SK-N-SH (cell line): ENCODE measurements around the gene GUCY2F. TPM values are rescaled to one million over a fixed set of nuclear protein-coding genes. Genes with fewer than 3 reads are reported as not detected.

Experiments
- CTCF ChIA-PET: fragments of 300-600, 350-600 bp; formaldehyde crosslinking; extraction: SDS; loops from one replicate; lab custom pipeline; 2021; lab: Yijun Ruan, JAX
- POLR2A ChIA-PET: fragments of 350-600 bp; sonication (Branson Sonifier 250); formaldehyde crosslinking; extraction: SDS; loops from one replicate; lab custom pipeline; 2020; ENCODE audit warnings: antibody characterized with exemption, inconsistent platforms; lab: Yijun Ruan, JAX
- DNase-seq: peaks from one replicate; pipeline ENCODE4 v3.0.0; 2012
- H2AFZ ChIP-seq: fragments of 200-600 bp; sonication (generic); 2 replicates; pipeline ENCODE4 v1.8.1; 2016; ENCODE audit warnings: antibody characterized with exemption, mild to moderate bottlenecking, low read depth
- H3F3A ChIP-seq: fragments of 200-600 bp; sonication (generic); replicated peaks from 2 replicates; pipeline ENCODE3; 2016; ENCODE audit warnings: antibody characterized with exemption, mild to moderate bottlenecking; ENCODE audit not compliant: insufficient read depth
- H3K27ac ChIP-seq, 2 experiments: fragments of 200-500 bp in 1 of 2; fragments of 200-600 bp in 1 of 2; sonication (Bioruptor generic) in 1 of 2; sonication (generic), shearing (Covaris generic) in 1 of 2; 2 replicates each; pipeline versions ENCODE4 v1.5.1 to v1.6.1; 2014 to 2016; ENCODE audit warnings: low read depth in 2 of 2, inconsistent platforms in 1 of 2, low read length in 1 of 2, mild to moderate bottlenecking in 1 of 2, mixed read lengths in 1 of 2
- H3K27me3 ChIP-seq: fragments of 200-600 bp; sonication (generic), shearing (Covaris generic); 2 replicates; pipeline ENCODE4 v1.6.1; 2016; ENCODE audit warnings: mixed run types; ENCODE audit not compliant: insufficient read depth
- H3K36me3 ChIP-seq, 2 experiments: fragments of 200-500 bp in 1 of 2; fragments of 200-600 bp in 1 of 2; sonication (Bioruptor generic) in 1 of 2; sonication (generic) in 1 of 2; replicated peaks in 1 of 2; 2 replicates each; pipeline versions ENCODE3 to v1.5.1; 2014 to 2016; ENCODE audit warnings: low read length in 1 of 2, mild to moderate bottlenecking in 1 of 2; ENCODE audit not compliant: insufficient read depth in 2 of 2, control insufficient read depth in 1 of 2
- H3K4me1 ChIP-seq, 2 experiments: fragments of 200-500 bp in 1 of 2; fragments of 200-600 bp in 1 of 2; sonication (Bioruptor generic) in 1 of 2; sonication (generic), shearing (Covaris generic) in 1 of 2; 2 replicates each; pipeline versions ENCODE4 v1.5.1 to v1.6.1; 2014 to 2016; ENCODE audit warnings: low read depth in 1 of 2, low read length in 1 of 2, mixed run types in 1 of 2; ENCODE audit not compliant: insufficient read depth in 2 of 2, control insufficient read depth in 1 of 2
- H3K4me2 ChIP-seq: fragments of 200-600 bp; sonication (generic), shearing (Covaris generic); 2 replicates; pipeline ENCODE4 v1.6.1; 2017; ENCODE audit warnings: mixed run types
- H3K4me3 ChIP-seq, 2 experiments: fragments of 200-500 bp in 1 of 2; fragments of 200-600 bp in 1 of 2; sonication (Bioruptor generic) in 1 of 2; sonication (generic), shearing (Covaris generic) in 1 of 2; 2 replicates each; pipeline versions ENCODE4 v1.5.1 to v1.8.1; 2014 to 2016; ENCODE audit warnings: low read depth in 2 of 2, inconsistent platforms in 1 of 2, low read length in 1 of 2, mild to moderate bottlenecking in 1 of 2, mixed read lengths in 1 of 2, moderate library complexity in 1 of 2
- H3K79me2 ChIP-seq: fragments of 200-600 bp; sonication (generic); 2 replicates; pipeline ENCODE4 v1.8.1; 2017; ENCODE audit warnings: mild to moderate bottlenecking; ENCODE audit not compliant: insufficient read depth
- H3K9ac ChIP-seq: fragments of 200-600 bp; sonication (generic); 2 replicates; pipeline ENCODE4 v1.6.1; 2017; ENCODE audit warnings: mixed run types
- H3K9me2 ChIP-seq: fragments of 200-600 bp; sonication (generic); 2 replicates; pipeline ENCODE4 v1.6.1; 2017; ENCODE audit warnings: mixed run types
- H3K9me3 ChIP-seq: fragments of 200-600 bp; sonication (generic); 2 replicates; pipeline ENCODE4 v1.6.1; 2017; ENCODE audit warnings: mixed run types, mild to moderate bottlenecking, moderate library complexity
- H4K20me1 ChIP-seq: fragments of 200-600 bp; sonication (generic); 2 replicates; pipeline ENCODE4 v1.6.1; 2017; ENCODE audit warnings: mild to moderate bottlenecking, mixed run types; ENCODE audit not compliant: insufficient read depth
- ELF1 ChIP-seq: IDR thresholded peaks from 2 replicates; pipeline ENCODE4 v1.4.0; 2012
- EP300 ChIP-seq, 2 experiments: IDR thresholded peaks; 2 replicates each; pipeline versions ENCODE4 v1.4.0 to v1.6.1; 2012; ENCODE audit warnings: borderline replicate concordance in 1 of 2, low read depth in 1 of 2, low read length in 1 of 2
- EZH2phosphoT487 ChIP-seq: fragments of 200-600 bp; sonication (generic); IDR thresholded peaks from 2 replicates; pipeline ENCODE4 v1.6.1; 2017; ENCODE audit warnings: low read depth, mixed run types, mild to moderate bottlenecking, antibody characterized with exemption, moderate library complexity, borderline replicate concordance
- FOSL2 ChIP-seq: IDR thresholded peaks from 2 replicates; pipeline ENCODE4 v1.4.0; 2012; ENCODE audit warnings: low read depth, mild to moderate bottlenecking, moderate library complexity, borderline replicate concordance
- FOXM1 ChIP-seq: IDR thresholded peaks from 2 replicates; pipeline ENCODE4 v1.4.0; 2012; ENCODE audit warnings: low read depth, mild to moderate bottlenecking
- GABPA ChIP-seq: IDR thresholded peaks from 2 replicates; pipeline ENCODE4 v1.4.0; 2012; ENCODE audit warnings: low read depth, mild to moderate bottlenecking
- JUND ChIP-seq: IDR thresholded peaks from 2 replicates; pipeline ENCODE4 v1.4.0; 2012
- NRF1 ChIP-seq: IDR thresholded peaks from 2 replicates; pipeline ENCODE4 v1.6.1; 2012; ENCODE audit warnings: low read depth, mild to moderate bottlenecking, low read length
- RAD21 ChIP-seq: IDR thresholded peaks from 2 replicates; pipeline ENCODE4 v1.6.1; 2012; ENCODE audit warnings: mild to moderate bottlenecking, low read length
- RCOR1 ChIP-seq: fragments of 150-350 bp; IDR thresholded peaks from 2 replicates; pipeline ENCODE4 v1.6.1; 2017; ENCODE audit warnings: antibody characterized with exemption, low read length
- RFX5 ChIP-seq: IDR thresholded peaks from 2 replicates; pipeline ENCODE4 v1.6.1; 2012; ENCODE audit warnings: mild to moderate bottlenecking, improper control_type of control experiment, low read length
- RXRA ChIP-seq: IDR thresholded peaks from 2 replicates; pipeline ENCODE4 v1.4.0; 2012; ENCODE audit warnings: low read depth, mild to moderate bottlenecking, borderline replicate concordance
- SIN3A ChIP-seq: IDR thresholded peaks from 2 replicates; pipeline ENCODE4 v1.6.1; 2012; ENCODE audit warnings: low read depth, mild to moderate bottlenecking, low read length, moderate library complexity, borderline replicate concordance
- SMC3 ChIP-seq: IDR thresholded peaks from 2 replicates; pipeline ENCODE4 v1.6.1; 2012; ENCODE audit warnings: low read depth, low read length, improper control_type of control experiment
- YY1 ChIP-seq: IDR thresholded peaks from 2 replicates; pipeline ENCODE4 v1.4.0; 2012; ENCODE audit warnings: low read depth, mild to moderate bottlenecking
- WGBS: methylation state at CpG from one replicate; pipeline ENCODE4 v1.1.6; 2017; ENCODE audit warnings: low lambda C conversion rate; 5-methylcytosine and 5-hydroxymethylcytosine counted together
- polyA plus RNA-seq, 3 experiments: library from polyadenylated mRNA; depleted of rRNA; stranded (reverse); fragments of >200 nt; gene quantifications; 2 replicates each; pipeline ENCODE4 v1.2.3, GENCODE V29; 2012
- TF ChIP-seq, protein P1 (sequence below): IDR thresholded peaks from 2 replicates; pipeline ENCODE4 v1.4.0; 2012; ENCODE audit warnings: low read depth
- TF ChIP-seq, protein P2 (sequence below): IDR thresholded peaks from 2 replicates; pipeline ENCODE4 v1.4.0; 2012; ENCODE audit warnings: low read depth, borderline replicate concordance
- TF ChIP-seq, protein P3 (sequence below): fragments of 150-350 bp; IDR thresholded peaks from 2 replicates; pipeline ENCODE4 v1.6.1; 2017; ENCODE audit warnings: antibody characterized with exemption, low read length, low read depth, borderline replicate concordance
- TF ChIP-seq, protein P4 (sequence below): IDR thresholded peaks from 2 replicates; pipeline ENCODE4; 2012

Gene GUCY2F
- polyA plus RNA-seq, 1 of the 3 experiments (the other 2 are of a cell fraction), result not detected

DNA sequence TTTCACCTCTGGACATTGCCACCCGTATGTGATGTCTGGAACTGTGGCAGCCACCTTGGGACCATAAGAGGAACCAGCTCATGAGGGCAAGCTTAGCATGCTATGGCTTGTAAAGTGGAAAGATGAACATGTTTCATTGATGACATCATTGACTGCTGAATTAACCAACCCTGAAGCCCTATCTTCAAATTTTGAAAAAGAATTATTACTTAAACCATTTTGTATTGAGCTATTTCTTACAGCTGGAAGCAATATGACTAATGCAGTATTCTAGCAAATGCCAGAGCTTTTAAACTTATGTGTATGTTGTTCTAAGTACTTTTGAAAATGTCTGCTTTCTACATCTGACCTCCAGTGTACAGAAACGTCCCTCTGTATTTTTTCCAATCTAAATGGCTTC, 18.1 kb downstream of the GUCY2F start:
- TF ChIP-seq RAD21, result no peak
- TF ChIP-seq RFX5, result no peak
- no peak for TF ChIP-seq YY1
- TF ChIP-seq GABPA, result no peak
- TF ChIP-seq NRF1, result no peak
- TF ChIP-seq EZH2phosphoT487, result no peak
- TF ChIP-seq SIN3A, result no peak
- no peak for TF ChIP-seq SMC3
- TF ChIP-seq RXRA, result no peak
- TF ChIP-seq EP300 (IDR thresholded peaks at IDR 0.05; ENCODE audit: borderline replicate concordance in 1 of 2, low read depth in 1 of 2, low read length in 1 of 2), result no peak
- TF ChIP-seq, protein P1, sequence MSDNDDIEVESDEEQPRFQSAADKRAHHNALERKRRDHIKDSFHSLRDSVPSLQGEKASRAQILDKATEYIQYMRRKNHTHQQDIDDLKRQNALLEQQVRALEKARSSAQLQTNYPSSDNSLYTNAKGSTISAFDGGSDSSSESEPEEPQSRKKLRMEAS, result no peak
- no peak for TF ChIP-seq JUND
- no peak for TF ChIP-seq ELF1
- no peak for TF ChIP-seq FOSL2
- TF ChIP-seq, protein P2, sequence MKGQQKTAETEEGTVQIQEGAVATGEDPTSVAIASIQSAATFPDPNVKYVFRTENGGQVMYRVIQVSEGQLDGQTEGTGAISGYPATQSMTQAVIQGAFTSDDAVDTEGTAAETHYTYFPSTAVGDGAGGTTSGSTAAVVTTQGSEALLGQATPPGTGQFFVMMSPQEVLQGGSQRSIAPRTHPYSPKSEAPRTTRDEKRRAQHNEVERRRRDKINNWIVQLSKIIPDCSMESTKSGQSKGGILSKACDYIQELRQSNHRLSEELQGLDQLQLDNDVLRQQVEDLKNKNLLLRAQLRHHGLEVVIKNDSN, result no peak
- TF ChIP-seq, protein P3, sequence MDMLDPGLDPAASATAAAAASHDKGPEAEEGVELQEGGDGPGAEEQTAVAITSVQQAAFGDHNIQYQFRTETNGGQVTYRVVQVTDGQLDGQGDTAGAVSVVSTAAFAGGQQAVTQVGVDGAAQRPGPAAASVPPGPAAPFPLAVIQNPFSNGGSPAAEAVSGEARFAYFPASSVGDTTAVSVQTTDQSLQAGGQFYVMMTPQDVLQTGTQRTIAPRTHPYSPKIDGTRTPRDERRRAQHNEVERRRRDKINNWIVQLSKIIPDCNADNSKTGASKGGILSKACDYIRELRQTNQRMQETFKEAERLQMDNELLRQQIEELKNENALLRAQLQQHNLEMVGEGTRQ, result no peak
- no peak for TF ChIP-seq RCOR1
- TF ChIP-seq, protein P4, sequence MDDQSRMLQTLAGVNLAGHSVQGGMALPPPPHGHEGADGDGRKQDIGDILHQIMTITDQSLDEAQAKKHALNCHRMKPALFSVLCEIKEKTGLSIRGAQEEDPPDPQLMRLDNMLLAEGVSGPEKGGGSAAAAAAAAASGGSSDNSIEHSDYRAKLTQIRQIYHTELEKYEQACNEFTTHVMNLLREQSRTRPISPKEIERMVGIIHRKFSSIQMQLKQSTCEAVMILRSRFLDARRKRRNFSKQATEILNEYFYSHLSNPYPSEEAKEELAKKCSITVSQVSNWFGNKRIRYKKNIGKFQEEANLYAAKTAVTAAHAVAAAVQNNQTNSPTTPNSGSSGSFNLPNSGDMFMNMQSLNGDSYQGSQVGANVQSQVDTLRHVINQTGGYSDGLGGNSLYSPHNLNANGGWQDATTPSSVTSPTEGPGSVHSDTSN, result no peak
- TF ChIP-seq FOXM1, result no peak
- Histone ChIP-seq H3K4me3 (no peak overlapping the region), H3K4me1 (no peaks in the 10 kb centered on the region), H3K9me3 (no peaks in the 10 kb centered on the region), H3K27me3 (peaks cover 5% of the 10 kb centered on the region; the same call in 1 of the 2 replicates), H3F3A (no peaks in the 10 kb centered on the region), H3K4me2 (no peak overlapping the region), H4K20me1 (no peaks in the 10 kb centered on the region), H3K36me3 (no peaks in the 10 kb centered on the region), H3K27ac (no peak overlapping the region), H3K9ac (no peak overlapping the region), H3K9me2 (no peaks in the 10 kb centered on the region), H2AFZ (no peak overlapping the region), H3K79me2 (no peaks in the 10 kb centered on the region)
- no peak for DNase-seq
- CTCF ChIA-PET, result interaction anchor here (1.1 kb wide), 1 partner anchor 9 kb away, joined by 5 read pairs; no protein-coding TSS in a partner anchor
- 0% methylated on average over 2 of the region's 2 CpGs for WGBS
- POLR2A ChIA-PET, result no interaction called here
